HG03575 (cell line): ENCODE data around the gene PRMT7.

ENCODE experiments used
- ATAC-seq: cut with Tn5 transposase; IDR thresholded peaks from one replicate; pipeline ENCODE4 v1.9.1; 2021; ENCODE audit not compliant: unreplicated experiment, insufficient number of reproducible peaks, low FRiP score; ENCODE audit errors: extremely low read depth

PRMT7 gene

GRCh38 chr16:68298312-68298711 lies 12.5 kb upstream of the PRMT7 start:
- ATAC-seq = no peak

GRCh38 chr16:68298907-68299561 lies 11.8 kb upstream of the PRMT7 start:
- no peak for ATAC-seq

GRCh38 chr16:68299571-68300453 lies 11.0 kb upstream of the PRMT7 start:
- no peak for ATAC-seq

GRCh38 chr16:68300734-68301459 lies 9.9 kb upstream of the PRMT7 start:
- ATAC-seq = no peak

- ATAC-seq = no peak
Measured at GRCh38 chr16:68306633-68307032, 4.2 kb upstream of the PRMT7 start.

GRCh38 chr16:68309799-68310198 lies 1.0 kb upstream of the PRMT7 start:
- ATAC-seq = no peak

- no peak for ATAC-seq
Measured at GRCh38 chr16:68310437-68310773, 414 bp upstream of the PRMT7 start.

GRCh38 chr16:68313116-68313515 lies 2.3 kb downstream of the PRMT7 start:
- no peak for ATAC-seq

GRCh38 chr16:68319185-68319908 lies 8.5 kb downstream of the PRMT7 start:
- no peak for ATAC-seq

GRCh38 chr16:68324336-68324735 lies 13.5 kb downstream of the PRMT7 start:
- no peak for ATAC-seq

GRCh38 chr16:68324780-68325357 lies 14.1 kb downstream of the PRMT7 start:
- no peak for ATAC-seq

- no peak for ATAC-seq
Measured at GRCh38 chr16:68328151-68328859, 17.5 kb downstream of the PRMT7 start.

- no peak for ATAC-seq
Measured at GRCh38 chr16:68328860-68329390, 18.1 kb downstream of the PRMT7 start.

- ATAC-seq = no peak
Measured at GRCh38 chr16:68331879-68332410, 21.1 kb downstream of the PRMT7 start.

GRCh38 chr16:68332411-68333121 lies 21.7 kb downstream of the PRMT7 start:
- no peak for ATAC-seq

- no peak for ATAC-seq
Measured at GRCh38 chr16:68335175-68335574, 24.4 kb downstream of the PRMT7 start.

- no peak for ATAC-seq
Measured at GRCh38 chr16:68338326-68339119, 27.7 kb downstream of the PRMT7 start.
